ENCODE results near the gene BHMT. TPM values are rescaled to one million over a fixed set of nuclear protein-coding genes. Genes with fewer than 3 reads are reported as not detected.

Gene BHMT
- total RNA-seq, 1 donor from 2014 or later, result not detected

- H3K36me3 ChIP-seq, result no peaks in the 10 kb centered on the region
Observed at GRCh38 chr5:79124607-79125006, 13.0 kb downstream of the BHMT start.

GRCh38 chr5:79130781-79131180 is 19.2 kb downstream of the BHMT start:
- Histone ChIP-seq H3K27ac (no peak overlapping the region), H3K4me1 (peaks cover 10% of the 10 kb centered on the region)
- intact Hi-C loops (cut with DNase I), result no loop called here

More at GRCh38 chr5:79124607-79125006, 13.0 kb downstream of the BHMT start:
- no peaks in the 10 kb centered on the region for H3K9me3 ChIP-seq
- intact Hi-C loops (cut with DNase I), result loop anchor here (5.0 kb wide), 1 partner anchor 97 kb away; no protein-coding TSS in a partner anchor
- no peak for DNase-seq (ENCODE audit: extremely low spot score in 2 of 2)
- no peaks in the 10 kb centered on the region for H3K27me3 ChIP-seq
- H3K27ac ChIP-seq, result no peak overlapping the region
- TF ChIP-seq CTCF (IDR thresholded peaks at IDR 0.05), result no peak
- H3K4me3 ChIP-seq, result no peak overlapping the region
- H3K4me1 ChIP-seq, result no peaks in the 10 kb centered on the region

GRCh38 chr5:79133121-79133656 is 21.6 kb downstream of the BHMT start:
- H3K4me1 ChIP-seq, result peaks cover 10% of the 10 kb centered on the region
- H3K27ac ChIP-seq, result peak overlapping the region; percentile 72
- H3K9me3 ChIP-seq, result no peaks in the 10 kb centered on the region
- TF ChIP-seq CTCF (IDR thresholded peaks at IDR 0.05) (peak in 2 of 3 experiments; percentile 29 to 54), POLR2A (IDR thresholded peaks at IDR 0.05) (no peak)
- H3K27me3 ChIP-seq, result no peaks in the 10 kb centered on the region
- intact Hi-C loops (cut with DNase I), result no loop called here
- no peak for DNase-seq (ENCODE audit: extremely low spot score in 2 of 2)
- peak overlapping the region; percentile 13 to 22 for H3K4me3 ChIP-seq
- H3K36me3 ChIP-seq, result no peaks in the 10 kb centered on the region

More at GRCh38 chr5:79130781-79131180, 19.2 kb downstream of the BHMT start:
- Histone ChIP-seq H3K36me3 (no peaks in the 10 kb centered on the region), H3K9me3 (no peaks in the 10 kb centered on the region), H3K27me3 (no peaks in the 10 kb centered on the region), H3K4me3 (no peak overlapping the region)
- TF ChIP-seq POLR2AphosphoS5 (IDR thresholded peaks at IDR 0.05; ENCODE audit: insufficient read depth in 1 of 2, low read depth in 1 of 2) (no peak), POLR2A (IDR thresholded peaks at IDR 0.05) (no peak), CTCF (IDR thresholded peaks at IDR 0.05) (no peak)
- DNase-seq (ENCODE audit: extremely low spot score in 2 of 2), result no peak

- no peaks in the 10 kb centered on the region for H3K27me3 ChIP-seq
- peak overlapping the region; percentile 72 for H3K27ac ChIP-seq
- no peaks in the 10 kb centered on the region for H3K9me3 ChIP-seq
- peak overlapping the region; percentile 13 to 22 for H3K4me3 ChIP-seq
- peaks cover 10% of the 10 kb centered on the region for H3K4me1 ChIP-seq
- H3K36me3 ChIP-seq, result no peaks in the 10 kb centered on the region
- DNase-seq (ENCODE audit: extremely low spot score in 2 of 2), result no peak
- intact Hi-C loops (cut with DNase I), result no loop called here
- TF ChIP-seq CTCF (IDR thresholded peaks at IDR 0.05), result peak; percentile 30 to 62 (median 56)
- TF ChIP-seq POLR2A (IDR thresholded peaks at IDR 0.05), result no peak
- TF ChIP-seq POLR2AphosphoS5 (IDR thresholded peaks at IDR 0.05; ENCODE audit: insufficient read depth in 1 of 2, low read depth in 1 of 2), result no peak
Observed at GRCh38 chr5:79133657-79134451, 22.2 kb downstream of the BHMT start.
